CD4-positive, alpha-beta T cell treated with Interleukin-2 at 100 ng/mL for 4 hours (primary cell): ENCODE results near the gene MDGA2.

ENCODE experiments used
- DNase-seq: peaks from one replicate; pipeline ENCODE4 v3.0.0-alpha.2; 2020; ENCODE audit warnings: low spot score

MDGA2 gene

GRCh38 chr14:47619392-47619791 lies 56.0 kb downstream of the MDGA2 start:
- DNase-seq = no peak

GRCh38 chr14:47606566-47606965 lies 68.8 kb downstream of the MDGA2 start:
- DNase-seq = no peak

- DNase-seq = no peak
Measured at GRCh38 chr14:47596860-47597259, 78.5 kb downstream of the MDGA2 start.

- DNase-seq = no peak
Measured at GRCh38 chr14:47596232-47596631, 79.2 kb downstream of the MDGA2 start.

GRCh38 chr14:47595552-47595951 lies 79.9 kb downstream of the MDGA2 start:
- no peak for DNase-seq

- DNase-seq = no peak
Measured at GRCh38 chr14:47590767-47591495, 84.5 kb downstream of the MDGA2 start.

GRCh38 chr14:47585447-47585846 lies 90.0 kb downstream of the MDGA2 start:
- DNase-seq = no peak

- DNase-seq = no peak
Measured at GRCh38 chr14:47567273-47567672, 108.1 kb downstream of the MDGA2 start.

- DNase-seq = no peak
Measured at GRCh38 chr14:47557894-47558293, 117.5 kb downstream of the MDGA2 start.

GRCh38 chr14:47555333-47555732 lies 120.1 kb downstream of the MDGA2 start:
- no peak for DNase-seq

- DNase-seq = no peak
Measured at GRCh38 chr14:47549886-47550285, 125.5 kb downstream of the MDGA2 start.

- DNase-seq = no peak
Measured at GRCh38 chr14:47543459-47543858, 131.9 kb downstream of the MDGA2 start.

- DNase-seq = no peak
Measured at GRCh38 chr14:47541662-47542061, 133.7 kb downstream of the MDGA2 start.

GRCh38 chr14:47539031-47539461 lies 136.4 kb downstream of the MDGA2 start:
- DNase-seq = no peak

GRCh38 chr14:47536341-47536740 lies 139.1 kb downstream of the MDGA2 start:
- DNase-seq = no peak

GRCh38 chr14:47526591-47527244 lies 148.7 kb downstream of the MDGA2 start:
- DNase-seq = no peak

GRCh38 chr14:47524524-47524923 lies 150.9 kb downstream of the MDGA2 start:
- no peak for DNase-seq

GRCh38 chr14:47520382-47520781 lies 155.0 kb downstream of the MDGA2 start:
- DNase-seq = no peak

- no peak for DNase-seq
Measured at GRCh38 chr14:47511829-47512228, 163.6 kb downstream of the MDGA2 start.

- no peak for DNase-seq
Measured at GRCh38 chr14:47509957-47510356, 165.4 kb downstream of the MDGA2 start.

- DNase-seq = no peak
Measured at GRCh38 chr14:47507861-47508260, 167.5 kb downstream of the MDGA2 start.

- no peak for DNase-seq
Measured at GRCh38 chr14:47500369-47500768, 175.0 kb downstream of the MDGA2 start.

- DNase-seq = no peak
Measured at GRCh38 chr14:47490766-47491165, 184.6 kb downstream of the MDGA2 start.

GRCh38 chr14:47490353-47490752 lies 185.1 kb downstream of the MDGA2 start:
- DNase-seq = no peak
